Smooth muscle cell (in vitro differentiated cells): ENCODE measurements around the gene HMHB1. TPM values are rescaled to one million over a fixed set of nuclear protein-coding genes. Genes with fewer than 3 reads are reported as not detected.

Experiments used
- DNase-seq: peaks from one replicate; lab custom pipeline; 2025; ENCODE audit not compliant: unreplicated experiment; lab: John Stamatoyannopoulos, UW
- H2AFZ ChIP-seq: fragments of 200-600 bp; sonication (generic); 2 replicates; pipeline ENCODE4 v1.6.0; 2016; ENCODE audit warnings: antibody characterized with exemption, low read depth, mild to moderate bottlenecking
- H3F3A ChIP-seq: fragments of 200-600 bp; sonication (generic); 2 replicates; pipeline ENCODE4 v1.6.0; 2017; ENCODE audit warnings: antibody characterized with exemption, low read depth
- H3K27ac ChIP-seq: fragments of 200-600 bp; sonication (generic); 2 replicates; pipeline ENCODE4 v1.5.1; 2016; ENCODE audit warnings: low read depth, mild to moderate bottlenecking
- H3K27me3 ChIP-seq: fragments of 200-600 bp; sonication (generic); 2 replicates; pipeline ENCODE4 v1.6.1; 2016; ENCODE audit warnings: low read depth, mild to moderate bottlenecking
- H3K36me3 ChIP-seq: fragments of 200-600 bp; sonication (generic); 2 replicates; pipeline ENCODE4 v1.5.1; 2016; ENCODE audit warnings: low read depth
- H3K4me1 ChIP-seq: fragments of 200-600 bp; sonication (generic); 2 replicates; pipeline ENCODE4 v1.5.1; 2016; ENCODE audit warnings: low read depth
- H3K4me2 ChIP-seq: fragments of 200-600 bp; sonication (generic); 2 replicates; pipeline ENCODE4 v1.6.0; 2016; ENCODE audit warnings: mild to moderate bottlenecking
- H3K4me3 ChIP-seq: fragments of 200-600 bp; sonication (generic); 2 replicates; pipeline ENCODE4 v1.5.1; 2016; ENCODE audit warnings: mild to moderate bottlenecking
- H3K79me2 ChIP-seq: fragments of 200-600 bp; sonication (generic); 2 replicates; pipeline ENCODE4 v1.6.0; 2016; ENCODE audit warnings: low read depth, mild to moderate bottlenecking
- H3K9ac ChIP-seq: fragments of 200-600 bp; sonication (generic); 2 replicates; pipeline ENCODE4 v1.6.0; 2016; ENCODE audit warnings: low read depth
- H3K9me3 ChIP-seq: fragments of 200-600 bp; sonication (generic); replicated peaks from 2 replicates; pipeline ENCODE4 v1.5.1; 2016; ENCODE audit warnings: low read depth
- H4K20me1 ChIP-seq: fragments of 200-600 bp; sonication (generic); 2 replicates; pipeline ENCODE4 v1.6.0; 2016; ENCODE audit warnings: low read depth
- WGBS: methylation state at CpG from one replicate; pipeline ENCODE4 v1.1.7; 2016; ENCODE audit warnings: low lambda C conversion rate; 5-methylcytosine and 5-hydroxymethylcytosine counted together
- polyA plus RNA-seq: library from polyadenylated mRNA; unstranded; fragments of >200 nt; fragmentation: Nextera tagmentation; extraction: Ambion mirVana; gene quantifications from 2 replicates; pipeline ENCODE4 v1.2.1, GENCODE V29; 2016
- total RNA-seq: library from RNA; depleted of rRNA; stranded (reverse); fragments of >200 nt; gene quantifications from 2 replicates; pipeline ENCODE4 v1.2.3, GENCODE V29; 2014
- TF ChIP-seq, protein P1 (sequence below): fragments of 200-600 bp; sonication (generic); IDR thresholded peaks from 2 replicates; pipeline ENCODE4 v1.5.1; 2017; ENCODE audit warnings: borderline replicate concordance, mild to moderate bottlenecking, antibody characterized with exemption; ENCODE audit not compliant: insufficient read depth, poor library complexity, severe bottlenecking

The HMHB1 gene
- total and polyA plus RNA-seq, 2 experiments from 2014 or later = not detected

DNA sequence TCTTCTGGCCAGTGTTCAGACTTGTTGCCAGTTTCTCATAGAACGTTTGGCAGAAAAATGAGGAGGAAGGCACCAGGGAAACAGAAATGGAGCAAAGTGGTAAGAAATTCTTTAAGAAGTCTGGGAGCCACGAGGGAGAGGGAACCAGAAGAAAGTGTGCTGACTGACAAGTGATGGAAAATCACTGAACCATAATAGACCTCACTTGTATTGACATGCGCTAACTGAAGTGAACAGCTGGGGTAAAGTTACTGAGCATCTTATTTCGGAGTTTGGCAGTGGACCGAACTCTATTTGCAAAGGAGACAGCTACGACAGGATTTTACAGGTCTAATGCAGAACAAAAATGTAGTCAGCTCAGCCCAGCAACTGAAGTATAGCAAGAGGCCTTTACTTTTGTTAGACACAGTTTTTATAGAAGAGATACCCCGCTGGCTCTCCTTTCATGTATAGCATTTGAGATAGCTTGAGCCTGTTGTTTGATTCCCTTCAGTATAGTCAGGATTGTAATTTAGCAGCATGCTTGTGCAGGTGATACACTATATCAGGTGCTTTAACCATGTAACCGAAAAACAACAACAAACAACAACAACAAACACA is 53.6 kb downstream of the HMHB1 start:
- H3K36me3 ChIP-seq = no peaks in the 10 kb centered on the region
- TF ChIP-seq, protein P1, sequence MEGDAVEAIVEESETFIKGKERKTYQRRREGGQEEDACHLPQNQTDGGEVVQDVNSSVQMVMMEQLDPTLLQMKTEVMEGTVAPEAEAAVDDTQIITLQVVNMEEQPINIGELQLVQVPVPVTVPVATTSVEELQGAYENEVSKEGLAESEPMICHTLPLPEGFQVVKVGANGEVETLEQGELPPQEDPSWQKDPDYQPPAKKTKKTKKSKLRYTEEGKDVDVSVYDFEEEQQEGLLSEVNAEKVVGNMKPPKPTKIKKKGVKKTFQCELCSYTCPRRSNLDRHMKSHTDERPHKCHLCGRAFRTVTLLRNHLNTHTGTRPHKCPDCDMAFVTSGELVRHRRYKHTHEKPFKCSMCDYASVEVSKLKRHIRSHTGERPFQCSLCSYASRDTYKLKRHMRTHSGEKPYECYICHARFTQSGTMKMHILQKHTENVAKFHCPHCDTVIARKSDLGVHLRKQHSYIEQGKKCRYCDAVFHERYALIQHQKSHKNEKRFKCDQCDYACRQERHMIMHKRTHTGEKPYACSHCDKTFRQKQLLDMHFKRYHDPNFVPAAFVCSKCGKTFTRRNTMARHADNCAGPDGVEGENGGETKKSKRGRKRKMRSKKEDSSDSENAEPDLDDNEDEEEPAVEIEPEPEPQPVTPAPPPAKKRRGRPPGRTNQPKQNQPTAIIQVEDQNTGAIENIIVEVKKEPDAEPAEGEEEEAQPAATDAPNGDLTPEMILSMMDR = no peak
- no peaks in the 10 kb centered on the region for H3K79me2 ChIP-seq
- H3K27me3 ChIP-seq = no peaks in the 10 kb centered on the region
- H4K20me1 ChIP-seq = no peaks in the 10 kb centered on the region
- no peak overlapping the region for H2AFZ ChIP-seq
- WGBS = 81% methylated on average over 8 of the region's 8 CpGs
- no peaks in the 10 kb centered on the region for H3K4me1 ChIP-seq
- no peaks in the 10 kb centered on the region for H3K9me3 ChIP-seq
- H3K4me3 ChIP-seq = no peak overlapping the region
- H3F3A ChIP-seq = no peaks in the 10 kb centered on the region
- no peak overlapping the region for H3K4me2 ChIP-seq
- DNase-seq = no peak
- no peak overlapping the region for H3K27ac ChIP-seq
- no peak overlapping the region for H3K9ac ChIP-seq
